Stimulated activated CD8-positive, alpha-beta memory T cell treated with anti-CD3 and anti-CD28 coated beads, Interleukin-2, amount 100 ng/mL, for 48 hours (primary cell): ENCODE measurements around the gene TANC1.
A peak's percentile ranks its signal among the peaks of the same experiment; 100 is the strongest.
"Not testable (repeated sequence)": the region's sequence is repeated elsewhere in the genome, so short reads cannot be mapped to it uniquely, and the experiment has no call there.

Experiments
- DNase-seq, 2 donors: peaks; one replicate each; pipeline ENCODE4 v3.0.0-alpha.2; 2020; ENCODE audit warnings: low read depth in 2 of 2

TANC1 gene

GRCh38 chr2:159089543-159089942 lies 121.1 kb downstream of the TANC1 start:
- DNase-seq, result no peak

GRCh38 chr2:159090514-159091201 lies 122.2 kb downstream of the TANC1 start:
- DNase-seq, result no peak

GRCh38 chr2:159091381-159091780 lies 122.9 kb downstream of the TANC1 start:
- no peak for DNase-seq

- DNase-seq, result no peak
Measured at GRCh38 chr2:159091976-159092375, 123.5 kb downstream of the TANC1 start.

GRCh38 chr2:159093497-159093896 lies 125.1 kb downstream of the TANC1 start:
- no peak for DNase-seq

GRCh38 chr2:159094173-159094737 lies 125.8 kb downstream of the TANC1 start:
- DNase-seq, result peak in 1 of 2 donors; percentile 4

DNA sequence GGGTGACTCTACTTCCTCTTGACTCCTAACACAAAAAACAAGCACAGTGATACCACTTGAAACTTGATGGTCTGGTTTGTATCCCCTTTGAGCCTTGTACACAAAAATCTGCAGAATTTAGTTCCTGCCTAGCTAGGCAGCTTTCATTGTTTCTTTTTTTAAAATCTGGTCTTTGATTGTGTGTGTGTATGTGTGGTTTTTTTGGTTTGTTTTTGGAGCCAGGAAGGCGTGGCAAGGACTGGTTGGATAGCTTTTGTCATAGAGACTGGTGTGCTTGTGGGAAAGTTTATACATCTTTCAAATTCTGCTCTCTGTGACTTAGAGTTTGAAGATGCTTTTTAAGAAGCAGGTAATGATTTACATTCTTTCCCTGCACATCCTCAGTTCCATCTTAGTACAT lies 127.4 kb downstream of the TANC1 start:
- DNase-seq, result no peak

DNA sequence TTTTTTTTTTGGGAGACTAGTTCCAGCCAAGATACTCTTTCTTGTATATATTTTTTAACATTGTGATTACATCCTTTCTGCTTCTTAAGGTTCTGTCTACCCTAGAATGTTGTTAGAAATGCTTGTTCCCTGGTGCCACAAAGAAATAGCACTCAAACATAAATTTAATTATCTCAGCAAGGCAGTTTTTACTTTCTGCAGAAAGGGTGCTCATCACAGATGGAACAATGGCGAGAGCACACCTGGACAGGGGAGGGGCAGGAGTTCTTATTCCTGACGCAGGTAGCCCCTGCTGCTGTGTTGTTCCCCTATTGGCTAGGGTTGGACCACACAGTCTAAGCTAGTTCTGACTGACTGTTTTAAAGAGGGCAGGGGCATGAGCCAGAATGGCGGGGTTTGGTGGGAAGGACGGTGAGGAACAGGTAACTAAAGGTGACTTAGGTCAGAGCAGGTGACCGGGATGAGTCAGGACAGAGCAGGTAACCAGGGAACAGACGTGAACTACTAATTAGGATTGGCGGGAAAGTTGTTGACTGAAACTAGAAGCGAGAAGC lies 127.9 kb downstream of the TANC1 start:
- not testable (repeated sequence) for DNase-seq

DNA sequence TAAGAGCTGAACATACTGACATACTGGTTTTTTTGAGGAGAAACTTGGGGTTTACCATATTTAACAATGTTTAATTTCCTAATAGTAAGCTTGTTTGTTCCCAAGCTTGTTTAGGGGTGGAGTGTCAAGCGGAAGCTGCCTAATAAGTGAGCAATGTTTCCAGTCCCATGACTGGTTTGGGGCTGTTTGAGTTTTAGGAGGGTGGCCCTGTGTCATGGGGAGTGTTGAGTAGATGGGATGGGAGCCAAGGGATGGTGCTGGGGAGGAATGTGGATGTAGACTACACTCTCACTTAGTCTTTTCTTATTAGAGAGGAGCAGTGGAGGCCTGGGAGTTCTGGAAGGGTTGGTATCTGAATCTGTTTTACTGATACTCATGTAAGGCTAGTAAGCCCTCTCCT lies 128.5 kb downstream of the TANC1 start:
- DNase-seq, result no peak

- DNase-seq, result no peak
Measured at GRCh38 chr2:159098361-159098760, 129.9 kb downstream of the TANC1 start.

- DNase-seq, result no peak
Measured at GRCh38 chr2:159098921-159099411, 130.5 kb downstream of the TANC1 start.

GRCh38 chr2:159101755-159102489 lies 133.5 kb downstream of the TANC1 start:
- DNase-seq, result no peak

- DNase-seq, result no peak
Measured at GRCh38 chr2:159103411-159103810, 135.0 kb downstream of the TANC1 start.

DNA sequence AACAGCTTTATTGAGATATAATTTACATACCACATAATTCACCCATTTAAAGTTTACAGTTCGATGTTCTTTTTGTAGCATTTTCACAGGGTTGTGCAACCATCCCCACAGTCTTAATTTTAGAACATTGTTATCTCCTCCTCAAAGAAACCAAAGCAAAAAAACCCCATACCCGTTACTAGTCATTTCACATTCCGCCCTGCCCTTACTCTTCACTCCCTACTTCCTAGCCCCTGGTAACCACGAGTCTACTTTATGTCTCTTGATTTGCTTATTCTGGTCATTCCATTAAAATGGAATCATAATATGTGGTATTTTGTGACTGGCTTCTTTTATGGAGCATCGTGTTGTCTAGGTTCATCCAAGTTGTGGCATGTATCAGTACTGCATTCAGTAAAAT lies 137.7 kb downstream of the TANC1 start:
- no peak for DNase-seq

GRCh38 chr2:159108181-159108893 lies 139.9 kb downstream of the TANC1 start:
- DNase-seq, result no peak

GRCh38 chr2:159109517-159109916 lies 141.1 kb downstream of the TANC1 start:
- DNase-seq, result no peak

GRCh38 chr2:159110784-159111183 lies 142.3 kb downstream of the TANC1 start:
- no peak for DNase-seq

DNA sequence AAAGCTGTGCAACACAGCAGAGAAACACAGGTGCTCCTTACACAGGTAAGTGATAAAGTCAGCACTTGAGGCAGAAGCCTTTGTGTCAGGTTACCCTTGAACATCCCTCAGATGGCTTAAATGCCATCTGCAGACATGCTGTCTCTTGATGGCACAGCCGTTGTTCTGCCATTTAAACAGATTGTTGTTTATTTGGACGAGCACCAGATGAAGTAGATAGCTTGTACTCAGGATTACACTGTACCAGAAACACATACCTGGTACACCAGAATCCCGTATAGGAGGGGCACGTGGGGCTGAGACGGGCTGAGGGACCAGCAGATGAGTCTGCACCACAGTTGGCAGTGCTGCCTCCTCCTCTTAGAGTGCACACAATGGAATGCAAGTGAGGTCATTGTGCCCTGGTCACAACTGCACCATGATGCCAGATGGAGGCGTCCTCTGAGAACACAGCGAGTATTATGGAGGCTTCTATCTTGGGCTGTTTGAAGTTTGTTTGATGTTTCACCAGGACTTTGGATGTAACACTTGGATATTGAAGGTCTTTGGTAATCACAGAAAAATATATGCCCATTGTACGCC lies 143.0 kb downstream of the TANC1 start:
- no peak for DNase-seq

DNA sequence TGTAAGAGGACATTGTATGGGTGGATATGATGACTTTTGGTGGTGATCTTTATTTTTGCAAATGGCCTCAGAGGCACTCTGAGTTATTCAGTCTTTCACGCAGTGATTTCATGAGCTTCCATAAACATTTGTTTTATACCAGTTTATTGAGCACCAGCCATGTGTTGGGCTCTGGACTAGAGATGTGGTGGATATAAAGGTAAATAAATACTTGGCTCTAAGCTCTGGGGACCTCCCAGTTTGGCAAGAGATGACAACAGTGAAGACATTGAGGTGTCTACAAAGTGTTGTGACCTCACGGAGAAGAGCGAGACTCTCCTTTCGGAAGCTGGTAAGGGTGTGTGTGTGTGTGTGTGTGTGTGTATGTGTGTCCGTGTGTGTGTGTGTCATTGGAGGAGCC lies 146.4 kb downstream of the TANC1 start:
- no peak for DNase-seq

GRCh38 chr2:159116922-159117321 lies 148.5 kb downstream of the TANC1 start:
- DNase-seq, result no peak

DNA sequence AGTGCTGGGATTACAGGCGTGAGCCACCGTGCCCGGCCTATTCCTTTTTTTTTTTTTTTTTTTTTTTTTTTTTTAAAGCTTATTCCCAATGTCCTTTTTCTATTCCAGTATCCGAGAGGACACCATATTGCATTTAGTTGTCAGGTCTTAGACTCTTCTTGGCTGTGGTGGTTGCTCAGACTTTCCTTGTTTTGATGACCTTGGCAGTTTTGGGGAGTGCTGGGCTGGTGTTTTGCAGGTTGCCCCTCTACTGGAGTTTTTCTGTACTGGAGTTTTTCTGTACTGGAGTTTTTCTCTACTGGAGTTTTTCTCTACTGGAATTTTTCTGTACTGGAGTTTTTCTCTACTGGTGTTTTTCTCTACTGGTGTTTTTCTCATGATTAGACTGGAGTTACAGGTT lies 149.2 kb downstream of the TANC1 start:
- DNase-seq, result no peak
